ENCODE results near the gene ETV6. TPM values are rescaled to one million over a fixed set of nuclear protein-coding genes. Genes with fewer than 3 reads are reported as not detected.

Gene ETV6
- total RNA-seq, 1 donor from 2014 or later, result 16.9 TPM

DNA sequence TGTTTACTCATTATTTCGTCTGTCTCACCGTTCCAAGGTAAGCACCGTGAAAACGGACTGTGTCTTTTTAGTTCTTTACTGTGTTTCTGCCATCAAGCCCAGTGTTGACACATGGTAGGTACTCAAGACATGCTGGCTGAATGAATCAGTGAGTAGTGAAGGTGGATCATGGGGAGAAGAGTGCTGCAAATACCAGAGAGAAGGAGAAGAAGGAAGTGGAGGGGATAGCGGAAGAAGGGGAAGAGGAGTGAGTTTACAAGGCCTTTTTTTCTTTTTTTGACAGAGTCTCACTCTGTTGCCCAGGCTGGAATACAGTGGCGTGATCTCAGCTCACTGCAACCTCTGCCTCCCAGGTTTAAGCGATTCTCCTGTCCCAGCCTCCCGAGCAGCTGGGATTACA, 54.6 kb downstream of the ETV6 start:
- intact Hi-C loops (cut with micrococcal nuclease), result no loop called here
- no peaks in the 10 kb centered on the region for H3K27me3 ChIP-seq (ENCODE audit: low read depth)
- TF ChIP-seq, protein P1, sequence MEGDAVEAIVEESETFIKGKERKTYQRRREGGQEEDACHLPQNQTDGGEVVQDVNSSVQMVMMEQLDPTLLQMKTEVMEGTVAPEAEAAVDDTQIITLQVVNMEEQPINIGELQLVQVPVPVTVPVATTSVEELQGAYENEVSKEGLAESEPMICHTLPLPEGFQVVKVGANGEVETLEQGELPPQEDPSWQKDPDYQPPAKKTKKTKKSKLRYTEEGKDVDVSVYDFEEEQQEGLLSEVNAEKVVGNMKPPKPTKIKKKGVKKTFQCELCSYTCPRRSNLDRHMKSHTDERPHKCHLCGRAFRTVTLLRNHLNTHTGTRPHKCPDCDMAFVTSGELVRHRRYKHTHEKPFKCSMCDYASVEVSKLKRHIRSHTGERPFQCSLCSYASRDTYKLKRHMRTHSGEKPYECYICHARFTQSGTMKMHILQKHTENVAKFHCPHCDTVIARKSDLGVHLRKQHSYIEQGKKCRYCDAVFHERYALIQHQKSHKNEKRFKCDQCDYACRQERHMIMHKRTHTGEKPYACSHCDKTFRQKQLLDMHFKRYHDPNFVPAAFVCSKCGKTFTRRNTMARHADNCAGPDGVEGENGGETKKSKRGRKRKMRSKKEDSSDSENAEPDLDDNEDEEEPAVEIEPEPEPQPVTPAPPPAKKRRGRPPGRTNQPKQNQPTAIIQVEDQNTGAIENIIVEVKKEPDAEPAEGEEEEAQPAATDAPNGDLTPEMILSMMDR (IDR thresholded peaks at IDR 0.05; ENCODE audit: borderline replicate concordance), result no peak
- H3K27ac ChIP-seq (replicated peaks), result no peak overlapping the region
- H3K4me1 ChIP-seq, result peaks cover 69% of the 10 kb centered on the region
- no peaks in the 10 kb centered on the region for H3K36me3 ChIP-seq
- H3K4me3 ChIP-seq, result no peak overlapping the region
- no peaks in the 10 kb centered on the region for H3K9me3 ChIP-seq (replicated peaks)
- no peak for DNase-seq

DNA sequence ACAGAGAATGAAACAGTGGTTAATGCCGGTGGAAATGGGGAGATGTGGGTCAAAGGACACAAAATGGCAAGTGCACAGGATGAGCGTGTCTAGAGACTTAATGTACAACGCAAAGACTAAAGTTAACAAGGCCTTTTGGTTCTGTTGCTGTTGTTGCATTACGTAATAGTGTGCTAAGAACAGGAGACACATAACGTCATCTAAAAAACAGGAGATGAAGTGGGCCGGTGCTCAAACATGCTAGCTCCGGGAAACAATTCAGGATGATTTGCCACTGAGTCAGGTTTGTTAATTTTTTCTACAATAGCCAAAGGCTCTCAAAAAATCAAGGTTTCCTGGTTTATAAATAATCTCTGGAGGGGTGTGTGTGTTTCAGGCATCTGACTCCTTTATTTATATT, 55.5 kb downstream of the ETV6 start:
- peaks cover 65% of the 10 kb centered on the region for H3K4me1 ChIP-seq
- no peaks in the 10 kb centered on the region for H3K36me3 ChIP-seq
- TF ChIP-seq, protein P1 (IDR thresholded peaks at IDR 0.05; ENCODE audit: borderline replicate concordance), result no peak
- H3K27ac ChIP-seq (replicated peaks), result peak overlapping the region; percentile 62
- H3K4me3 ChIP-seq, result no peak overlapping the region
- H3K27me3 ChIP-seq (ENCODE audit: low read depth), result no peaks in the 10 kb centered on the region
- no peak for DNase-seq
- intact Hi-C loops (cut with micrococcal nuclease), result no loop called here
- H3K9me3 ChIP-seq (replicated peaks), result no peaks in the 10 kb centered on the region

DNA sequence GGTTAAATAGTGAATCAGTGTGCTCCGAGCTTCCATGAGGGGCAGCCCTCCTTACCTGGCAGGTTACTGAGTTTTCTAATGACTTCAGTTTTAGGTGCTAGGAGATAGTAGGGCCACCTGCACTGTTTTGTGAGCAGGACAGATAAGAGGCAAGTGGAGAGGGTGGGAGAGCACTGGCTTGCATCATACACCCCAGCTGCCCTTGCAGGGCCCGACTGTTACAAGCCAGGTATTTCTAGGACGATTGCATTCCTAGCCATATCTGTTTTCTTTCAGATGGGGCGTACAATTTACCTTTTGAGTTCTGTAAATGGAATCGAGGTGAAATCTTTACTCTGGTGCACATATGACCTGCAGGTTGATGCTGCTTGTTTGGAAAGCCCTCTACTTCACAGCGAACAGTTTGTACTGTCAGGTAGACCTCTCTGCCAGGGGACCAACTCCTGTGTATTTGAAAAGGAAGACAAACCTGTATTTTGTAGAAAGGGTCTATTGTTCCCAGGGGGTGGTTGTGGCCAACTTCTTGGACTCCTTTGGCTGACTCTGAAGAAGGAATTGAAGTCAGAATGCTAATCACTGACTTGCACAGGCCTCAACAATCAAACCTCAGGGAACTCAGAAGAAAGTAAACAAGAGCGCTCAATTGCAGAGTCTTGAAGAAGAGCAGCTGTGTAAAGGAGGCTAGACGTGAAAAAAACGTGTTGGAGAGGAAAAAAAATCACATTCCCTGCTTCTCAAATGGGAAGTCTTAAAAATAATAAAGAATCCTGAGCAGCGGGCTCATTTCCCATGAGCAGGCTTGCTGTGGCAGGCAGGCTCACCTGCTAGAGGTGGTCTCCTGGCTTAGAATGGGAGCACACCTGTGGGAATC, 57.3 kb downstream of the ETV6 start:
- TF ChIP-seq, protein P1 (IDR thresholded peaks at IDR 0.05; ENCODE audit: borderline replicate concordance), result no peak
- H3K27me3 ChIP-seq (ENCODE audit: low read depth), result no peaks in the 10 kb centered on the region
- H3K36me3 ChIP-seq, result no peaks in the 10 kb centered on the region
- peak overlapping the region; percentile 62 for H3K27ac ChIP-seq (replicated peaks)
- intact Hi-C loops (cut with micrococcal nuclease), result no loop called here
- H3K4me3 ChIP-seq, result no peak overlapping the region
- H3K4me1 ChIP-seq, result peaks cover 67% of the 10 kb centered on the region
- DNase-seq, result no peak
- no peaks in the 10 kb centered on the region for H3K9me3 ChIP-seq (replicated peaks)

DNA sequence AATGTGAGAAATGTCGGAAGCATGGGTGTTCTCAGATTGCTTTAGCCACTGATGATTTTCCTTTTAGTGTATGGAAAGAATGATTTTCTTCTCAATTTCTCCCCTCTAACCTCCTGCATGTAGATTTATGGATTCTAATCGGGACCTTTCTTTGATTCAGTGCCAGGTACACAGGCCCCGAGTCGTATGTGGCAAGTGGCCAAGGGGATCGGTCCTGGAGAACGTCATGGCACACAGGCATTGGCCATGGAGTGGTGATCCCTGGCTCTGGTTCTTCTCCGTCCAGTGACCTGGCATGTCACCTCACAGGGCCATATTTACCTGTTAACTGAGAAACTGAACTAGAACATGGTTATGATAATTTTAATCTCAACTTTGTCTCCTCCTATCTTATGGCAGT, 58.1 kb downstream of the ETV6 start:
- H3K9me3 ChIP-seq (replicated peaks), result no peaks in the 10 kb centered on the region
- H3K4me3 ChIP-seq, result no peak overlapping the region
- H3K27me3 ChIP-seq (ENCODE audit: low read depth), result no peaks in the 10 kb centered on the region
- intact Hi-C loops (cut with micrococcal nuclease), result no loop called here
- peak overlapping the region; percentile 62 for H3K27ac ChIP-seq (replicated peaks)
- H3K4me1 ChIP-seq, result peaks cover 64% of the 10 kb centered on the region
- peak; percentile 56 for DNase-seq
- TF ChIP-seq, protein P1 (IDR thresholded peaks at IDR 0.05; ENCODE audit: borderline replicate concordance), result no peak
- no peaks in the 10 kb centered on the region for H3K36me3 ChIP-seq

DNA sequence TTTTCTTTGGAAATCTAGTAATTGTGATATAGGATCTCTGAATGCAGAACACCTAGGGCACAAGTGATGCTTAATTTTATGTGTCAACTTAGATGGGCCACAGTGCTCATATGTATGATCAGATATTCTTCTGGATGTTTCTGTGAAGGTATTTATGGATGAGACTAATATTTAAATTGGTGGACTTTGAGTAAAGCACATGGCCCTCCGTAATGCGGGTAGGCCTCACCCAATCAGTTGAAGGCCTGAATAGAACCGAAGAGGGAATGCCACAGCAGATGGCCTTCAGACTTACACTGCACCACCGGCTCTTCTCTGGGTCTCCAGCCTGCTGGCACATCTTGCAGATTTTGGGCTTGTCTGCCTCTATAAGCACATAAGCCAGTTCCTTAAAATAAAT, 60.0 kb downstream of the ETV6 start:
- no peak overlapping the region for H3K27ac ChIP-seq (replicated peaks)
- TF ChIP-seq, protein P1 (IDR thresholded peaks at IDR 0.05; ENCODE audit: borderline replicate concordance), result no peak
- no peak for DNase-seq
- no peak overlapping the region for H3K4me3 ChIP-seq
- no peaks in the 10 kb centered on the region for H3K9me3 ChIP-seq (replicated peaks)
- no peaks in the 10 kb centered on the region for H3K27me3 ChIP-seq (ENCODE audit: low read depth)
- H3K4me1 ChIP-seq, result peaks cover 83% of the 10 kb centered on the region
- H3K36me3 ChIP-seq, result no peaks in the 10 kb centered on the region
- intact Hi-C loops (cut with micrococcal nuclease), result no loop called here

All from left ventricle myocardium inferior (tissue), 1 donor.